Type B pancreatic cell (in vitro differentiated cells): Measurements from ENCODE around the gene LARP1. TPM values are rescaled to one million over a fixed set of nuclear protein-coding genes. Genes with fewer than 3 reads are reported as not detected.

Experiments used
- DNase-seq: peaks from one replicate; pipeline ENCODE4 v3.0.0; 2021; ENCODE audit warnings: mixed read lengths; ENCODE audit not compliant: unreplicated experiment; ENCODE audit errors: extremely low spot score
- H3K27ac Mint-ChIP-seq: 2 replicates; pipeline ENCODE4 v1.8.0; 2021; ENCODE audit warnings: mild to moderate bottlenecking, mixed read lengths
- H3K27me3 Mint-ChIP-seq: 2 replicates; pipeline ENCODE4 v1.8.0; 2021; ENCODE audit warnings: mixed read lengths
- H3K36me3 Mint-ChIP-seq: 2 replicates; pipeline ENCODE4 v1.8.0; 2021; ENCODE audit warnings: mixed read lengths
- H3K4me1 Mint-ChIP-seq: one replicate; pipeline ENCODE4 v1.8.0; 2021; ENCODE audit warnings: mixed read lengths; ENCODE audit not compliant: unreplicated experiment
- H3K4me3 Mint-ChIP-seq: 2 replicates; pipeline ENCODE4 v1.8.0; 2021; ENCODE audit warnings: mild to moderate bottlenecking, mixed read lengths
- H3K9me3 Mint-ChIP-seq: 2 replicates; pipeline ENCODE4 v1.8.0; 2021; ENCODE audit warnings: mixed read lengths
- total RNA-seq: library from RNA; stranded (reverse); gene quantifications from 2 replicates; pipeline ENCODE4 v1.2.1, GENCODE V29; 2021; ENCODE audit warnings: low replicate concordance
- TF ChIP-seq, protein P1 (sequence below): fragments of 200-600 bp; sonication (generic); conservative IDR thresholded peaks from 2 replicates; pipeline ENCODE4 v1.5.0; 2021; ENCODE audit warnings: antibody characterized with exemption, mild to moderate bottlenecking

Gene LARP1
- total RNA-seq, 1 donor from 2014 or later = 220 TPM

DNA sequence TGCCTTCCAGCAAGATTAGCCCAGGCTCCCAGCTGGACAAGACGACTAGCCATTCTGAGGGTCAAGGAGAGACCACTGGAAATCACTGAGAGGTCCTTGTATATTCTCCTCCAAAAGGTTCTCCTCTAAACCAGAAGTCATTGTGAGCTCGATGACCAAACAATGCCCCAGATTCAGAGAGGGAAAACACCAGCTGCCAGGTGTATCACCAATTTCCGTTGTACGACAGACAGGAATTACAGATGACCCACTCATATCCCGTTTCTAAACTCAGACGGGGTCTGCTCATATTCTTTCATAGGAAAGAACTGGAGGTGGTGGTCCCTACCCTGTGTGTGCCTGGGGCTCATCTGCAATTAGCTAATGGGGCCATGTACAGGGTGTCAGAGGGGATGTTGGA lies 81.0 kb downstream of the LARP1 start:
- Mint-ChIP-seq H3K27me3 (no peaks in the 10 kb centered on the region), H3K36me3 (peaks cover 5% of the 10 kb centered on the region), H3K4me3 (no peak overlapping the region), H3K9me3 (no peaks in the 10 kb centered on the region), H3K27ac (no peak overlapping the region), H3K4me1 (peaks cover 6% of the 10 kb centered on the region)
- TF ChIP-seq, protein P1, sequence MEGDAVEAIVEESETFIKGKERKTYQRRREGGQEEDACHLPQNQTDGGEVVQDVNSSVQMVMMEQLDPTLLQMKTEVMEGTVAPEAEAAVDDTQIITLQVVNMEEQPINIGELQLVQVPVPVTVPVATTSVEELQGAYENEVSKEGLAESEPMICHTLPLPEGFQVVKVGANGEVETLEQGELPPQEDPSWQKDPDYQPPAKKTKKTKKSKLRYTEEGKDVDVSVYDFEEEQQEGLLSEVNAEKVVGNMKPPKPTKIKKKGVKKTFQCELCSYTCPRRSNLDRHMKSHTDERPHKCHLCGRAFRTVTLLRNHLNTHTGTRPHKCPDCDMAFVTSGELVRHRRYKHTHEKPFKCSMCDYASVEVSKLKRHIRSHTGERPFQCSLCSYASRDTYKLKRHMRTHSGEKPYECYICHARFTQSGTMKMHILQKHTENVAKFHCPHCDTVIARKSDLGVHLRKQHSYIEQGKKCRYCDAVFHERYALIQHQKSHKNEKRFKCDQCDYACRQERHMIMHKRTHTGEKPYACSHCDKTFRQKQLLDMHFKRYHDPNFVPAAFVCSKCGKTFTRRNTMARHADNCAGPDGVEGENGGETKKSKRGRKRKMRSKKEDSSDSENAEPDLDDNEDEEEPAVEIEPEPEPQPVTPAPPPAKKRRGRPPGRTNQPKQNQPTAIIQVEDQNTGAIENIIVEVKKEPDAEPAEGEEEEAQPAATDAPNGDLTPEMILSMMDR = no peak
- DNase-seq = no peak

DNA sequence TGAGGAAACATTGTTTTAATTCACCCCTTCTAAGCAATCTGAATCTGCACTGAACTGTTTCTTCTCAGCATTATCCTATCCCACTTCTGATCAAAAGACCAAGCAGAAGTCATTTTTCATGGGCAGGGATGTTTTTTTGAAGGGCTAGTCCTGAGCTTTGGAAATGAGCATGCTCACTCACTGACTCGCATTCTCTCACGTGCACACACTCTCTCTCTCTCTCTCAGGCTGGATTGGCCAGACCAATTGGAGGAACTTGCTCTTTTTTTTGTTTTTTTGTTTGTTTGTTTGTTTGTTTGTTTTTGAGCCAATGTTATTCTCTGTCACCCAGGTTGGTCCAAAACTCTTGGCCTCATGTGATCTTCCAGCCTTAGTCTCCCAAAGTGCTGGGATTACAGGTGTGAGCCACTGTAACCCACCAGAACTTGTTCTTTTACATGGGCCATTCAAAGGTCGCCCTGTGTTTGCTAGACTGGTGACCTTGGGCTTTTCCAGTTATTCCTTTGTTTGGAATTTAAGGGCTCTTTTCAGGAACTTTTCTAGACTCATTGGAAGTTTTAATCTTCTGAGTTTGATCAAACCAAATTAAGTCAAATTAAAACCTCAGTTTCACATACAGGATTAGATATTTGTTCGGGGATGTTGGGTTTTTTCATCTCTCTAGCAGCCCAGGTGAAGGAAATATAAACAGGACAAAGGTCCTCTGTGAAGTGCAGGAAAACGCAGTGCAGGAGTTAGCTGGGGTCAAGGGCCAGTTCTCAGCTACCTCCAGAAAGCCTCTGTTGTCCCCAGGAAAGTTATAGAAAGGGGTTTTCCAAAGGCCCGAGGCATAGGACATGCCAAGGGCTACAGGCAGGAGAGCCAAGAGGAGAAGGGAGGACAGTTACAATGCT lies 82.1 kb downstream of the LARP1 start:
- H3K36me3 Mint-ChIP-seq = peaks cover 5% of the 10 kb centered on the region
- H3K27ac Mint-ChIP-seq = peak overlapping the region; percentile 80
- H3K4me3 Mint-ChIP-seq = no peak overlapping the region
- DNase-seq = no peak
- H3K4me1 Mint-ChIP-seq = peaks cover 6% of the 10 kb centered on the region
- H3K9me3 Mint-ChIP-seq = no peaks in the 10 kb centered on the region
- TF ChIP-seq, protein P1 = no peak
- no peaks in the 10 kb centered on the region for H3K27me3 Mint-ChIP-seq

GRCh38 chr5:154840435-154841272 lies 85.5 kb downstream of the LARP1 start:
- Mint-ChIP-seq H3K27ac (no peak overlapping the region), H3K9me3 (no peaks in the 10 kb centered on the region), H3K4me3 (no peak overlapping the region), H3K27me3 (no peaks in the 10 kb centered on the region), H3K36me3 (peaks cover 5% of the 10 kb centered on the region), H3K4me1 (peaks cover 20% of the 10 kb centered on the region)
- DNase-seq = no peak
- TF ChIP-seq, protein P1 = no peak

DNA sequence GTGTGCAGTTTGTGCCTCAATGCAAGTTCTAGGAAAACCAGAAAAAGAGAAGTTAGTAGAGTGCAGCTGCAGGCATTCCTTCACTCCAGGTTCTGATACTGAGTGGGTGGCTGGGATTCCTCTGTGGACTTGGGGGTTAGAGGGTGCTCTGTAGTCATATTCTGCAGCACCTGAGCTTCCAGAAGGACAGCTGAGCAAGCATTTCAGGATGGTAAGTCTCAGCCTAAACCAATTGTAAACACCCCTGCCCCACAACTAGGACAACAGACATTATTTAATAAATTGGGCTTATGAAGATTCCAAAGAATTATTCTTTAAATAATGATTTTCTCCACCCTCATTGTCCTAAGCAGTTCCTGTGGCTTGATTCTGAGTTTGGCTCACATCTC lies 86.1 kb downstream of the LARP1 start:
- no peak overlapping the region for H3K27ac Mint-ChIP-seq
- TF ChIP-seq, protein P1 = no peak
- H3K27me3 Mint-ChIP-seq = no peaks in the 10 kb centered on the region
- peaks cover 5% of the 10 kb centered on the region for H3K36me3 Mint-ChIP-seq
- DNase-seq = no peak
- H3K9me3 Mint-ChIP-seq = no peaks in the 10 kb centered on the region
- peaks cover 20% of the 10 kb centered on the region for H3K4me1 Mint-ChIP-seq
- H3K4me3 Mint-ChIP-seq = no peak overlapping the region

DNA sequence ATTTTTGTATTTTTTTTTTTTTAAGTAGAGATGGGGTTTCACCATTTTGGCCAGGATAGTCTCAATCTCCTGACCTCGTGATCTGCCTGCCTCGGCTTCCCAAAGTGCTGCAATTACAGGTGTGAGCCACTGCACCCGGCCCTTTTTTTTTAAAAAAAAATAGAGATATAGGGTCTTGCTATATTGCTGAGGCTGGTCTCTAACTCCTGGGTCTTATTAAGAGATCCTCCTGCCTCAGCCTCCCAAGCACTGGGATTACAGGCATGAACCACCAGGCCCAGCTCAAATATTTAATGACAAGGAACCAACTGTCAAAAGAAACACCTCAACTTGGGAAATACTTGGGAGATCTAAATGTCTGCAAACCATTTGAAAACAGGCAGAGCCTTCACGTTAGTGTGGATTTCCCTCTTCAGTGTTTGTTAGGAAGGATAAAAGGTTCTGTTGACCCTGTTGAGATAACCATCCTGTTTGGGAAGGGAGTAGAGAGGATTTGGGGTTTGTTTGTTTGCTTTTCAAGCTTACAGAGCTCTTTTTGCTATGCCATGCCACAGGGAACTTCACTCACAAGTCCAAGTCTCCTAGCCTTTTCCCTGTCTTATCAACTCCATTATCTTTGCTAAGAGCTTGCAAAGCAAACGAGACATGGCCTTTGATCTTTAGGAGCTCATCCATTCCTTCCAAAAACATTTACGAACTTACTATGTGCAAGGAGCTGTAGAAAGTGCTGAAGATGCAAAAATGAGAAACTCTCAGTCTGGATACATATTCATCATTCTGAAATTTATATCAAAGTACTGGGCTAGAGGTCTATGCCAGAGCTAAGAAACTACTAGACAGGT lies 87.7 kb downstream of the LARP1 start:
- H3K27ac Mint-ChIP-seq = no peak overlapping the region
- H3K4me1 Mint-ChIP-seq = peaks cover 17% of the 10 kb centered on the region
- H3K27me3 Mint-ChIP-seq = no peaks in the 10 kb centered on the region
- TF ChIP-seq, protein P1 = no peak
- peaks cover 3% of the 10 kb centered on the region for H3K36me3 Mint-ChIP-seq
- no peaks in the 10 kb centered on the region for H3K9me3 Mint-ChIP-seq
- no peak overlapping the region for H3K4me3 Mint-ChIP-seq
- DNase-seq = no peak
